Endothelial cell (in vitro differentiated cells): ENCODE results near the gene ARVCF. TPM values are rescaled to one million over a fixed set of nuclear protein-coding genes. Genes with fewer than 3 reads are reported as not detected.

Source experiments
- DNase-seq: peaks from one replicate; pipeline ENCODE4 v3.0.0; 2021; ENCODE audit warnings: low spot score
- H3K27ac Mint-ChIP-seq: one replicate; pipeline ENCODE4 v1.8.0; 2021; ENCODE audit warnings: mixed read lengths, inconsistent platforms; ENCODE audit not compliant: unreplicated experiment
- H3K27me3 Mint-ChIP-seq: one replicate; pipeline ENCODE4 v1.8.0; 2021; ENCODE audit warnings: mild to moderate bottlenecking, moderate library complexity, mixed read lengths, inconsistent platforms; ENCODE audit not compliant: unreplicated experiment
- H3K36me3 Mint-ChIP-seq: one replicate; pipeline ENCODE4 v1.8.0; 2021; ENCODE audit warnings: mild to moderate bottlenecking, low read depth, mixed read lengths, inconsistent platforms; ENCODE audit not compliant: unreplicated experiment
- H3K4me1 Mint-ChIP-seq: one replicate; pipeline ENCODE4 v1.8.0; 2021; ENCODE audit warnings: mild to moderate bottlenecking, mixed read lengths, inconsistent platforms; ENCODE audit not compliant: unreplicated experiment
- H3K4me3 Mint-ChIP-seq: one replicate; pipeline ENCODE4 v1.8.0; 2021; ENCODE audit warnings: mild to moderate bottlenecking, mixed read lengths, inconsistent platforms; ENCODE audit not compliant: unreplicated experiment
- H3K9me3 Mint-ChIP-seq: one replicate; pipeline ENCODE4 v1.8.0; 2021; ENCODE audit warnings: mixed read lengths, inconsistent platforms; ENCODE audit not compliant: unreplicated experiment
- CTCF ChIP-seq: fragments of 200-600 bp; sonication (generic); IDR thresholded peaks from one replicate; pipeline ENCODE4 v1.5.0; 2021; ENCODE audit warnings: antibody characterized with exemption; ENCODE audit not compliant: unreplicated experiment
- total RNA-seq: library from RNA; stranded (reverse); fragmentation: NEBNext Ultra II Directional; extraction: Animal tissue kit (Norgen Biotek cat#: 25700); gene quantifications from one replicate; pipeline ENCODE4 v1.2.1, GENCODE V29; 2021; ENCODE audit not compliant: unreplicated experiment

ARVCF gene
- total RNA-seq, 1 donor from 2014 or later: 67.3 TPM

DNA sequence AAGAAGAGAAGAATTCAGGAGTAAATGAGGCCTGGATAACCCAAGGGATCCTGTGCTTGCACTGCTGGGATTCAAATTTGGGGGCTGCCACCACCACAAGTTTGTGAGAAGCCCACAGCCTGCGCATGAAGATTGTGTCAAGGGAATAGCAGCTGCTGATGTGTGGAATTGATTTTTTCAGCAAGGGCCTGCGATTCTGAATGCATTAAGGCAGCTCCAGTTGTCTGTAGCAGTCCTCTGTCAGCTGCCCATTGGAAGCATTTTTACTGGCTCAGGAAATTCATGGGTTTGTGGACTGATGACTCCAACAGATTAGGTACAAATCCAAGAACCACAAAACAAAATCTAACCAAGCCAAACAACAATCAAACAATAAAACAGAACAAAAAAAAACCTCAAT is 14.0 kb downstream of the ARVCF start:
- H3K4me1 Mint-ChIP-seq: peaks cover 12% of the 10 kb centered on the region
- peaks cover 12% of the 10 kb centered on the region for H3K36me3 Mint-ChIP-seq
- H3K4me3 Mint-ChIP-seq: no peak overlapping the region
- DNase-seq: no peak
- peaks cover 6% of the 10 kb centered on the region for H3K9me3 Mint-ChIP-seq
- no peak for TF ChIP-seq CTCF
- peaks cover 9% of the 10 kb centered on the region for H3K27me3 Mint-ChIP-seq
- H3K27ac Mint-ChIP-seq: no peak overlapping the region

- DNase-seq: no peak
- Mint-ChIP-seq H3K9me3 (peaks cover 6% of the 10 kb centered on the region), H3K27ac (no peak overlapping the region), H3K4me3 (no peak overlapping the region), H3K4me1 (peaks cover 11% of the 10 kb centered on the region), H3K36me3 (peaks cover 12% of the 10 kb centered on the region), H3K27me3 (peaks cover 9% of the 10 kb centered on the region)
- TF ChIP-seq CTCF: no peak
Measured at GRCh38 chr22:20002128-20002527, 14.5 kb downstream of the ARVCF start.

- Mint-ChIP-seq H3K4me1 (peaks cover 11% of the 10 kb centered on the region), H3K36me3 (peaks cover 12% of the 10 kb centered on the region), H3K27me3 (peaks cover 16% of the 10 kb centered on the region), H3K27ac (no peak overlapping the region), H3K9me3 (peaks cover 6% of the 10 kb centered on the region), H3K4me3 (no peak overlapping the region)
- TF ChIP-seq CTCF: no peak
- no peak for DNase-seq
Measured at GRCh38 chr22:20001082-20001638, 15.5 kb downstream of the ARVCF start.

DNA sequence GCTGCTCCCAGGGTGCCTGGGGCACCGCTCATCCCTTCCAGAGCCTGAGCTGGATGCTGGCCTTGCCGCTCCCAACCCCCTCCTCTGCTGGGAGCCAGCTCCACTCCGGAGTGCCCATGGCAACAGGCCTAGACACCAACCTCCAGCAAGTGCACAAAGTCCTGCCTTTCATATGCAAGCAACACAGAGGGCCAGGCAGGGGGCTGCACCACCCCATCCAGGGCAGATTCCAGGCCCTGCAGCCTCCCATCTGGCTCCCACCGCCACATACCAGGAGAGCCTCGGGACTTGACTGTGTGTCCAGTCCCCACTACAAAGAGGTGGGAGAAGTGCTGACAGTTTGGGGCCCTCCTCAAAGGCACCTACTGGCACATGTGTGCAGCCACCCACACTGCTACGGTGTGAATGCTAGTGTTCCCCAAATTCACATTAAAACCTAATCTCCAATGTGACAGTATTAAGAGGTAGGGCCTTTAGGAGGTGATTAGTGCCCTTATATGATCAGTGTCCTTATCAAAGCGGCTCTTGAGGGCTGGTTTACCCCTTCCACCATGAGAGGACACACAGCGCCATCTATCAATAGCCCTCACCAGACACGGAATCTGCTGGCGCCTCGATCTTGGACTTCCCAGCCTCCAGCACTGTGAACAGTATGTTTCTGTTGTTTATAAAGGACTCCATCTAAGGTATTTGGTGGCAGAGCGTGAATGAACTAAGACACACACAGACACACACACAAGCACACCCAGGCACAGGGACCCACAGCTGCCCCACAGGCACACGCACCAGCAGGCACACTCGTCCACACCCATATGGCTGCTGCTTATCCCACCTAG is 16.2 kb downstream of the ARVCF start:
- no peak for DNase-seq
- no peak overlapping the region for H3K4me3 Mint-ChIP-seq
- peaks cover 6% of the 10 kb centered on the region for H3K9me3 Mint-ChIP-seq
- no peak overlapping the region for H3K27ac Mint-ChIP-seq
- peaks cover 16% of the 10 kb centered on the region for H3K27me3 Mint-ChIP-seq
- H3K36me3 Mint-ChIP-seq: peaks cover 12% of the 10 kb centered on the region
- peaks cover 11% of the 10 kb centered on the region for H3K4me1 Mint-ChIP-seq
- TF ChIP-seq CTCF: no peak
